HEK293 (cell line): ENCODE data around the gene TP73.
A peak's percentile ranks its signal among the peaks of the same experiment; 100 is the strongest.

Experiments used
- CTCF ChIA-PET: fragments of 350-600 bp; formaldehyde crosslinking; extraction: SDS; loops from one replicate; lab custom pipeline; 2021; ENCODE audit warnings: antibody characterized with exemption; lab: Yijun Ruan, JAX
- POLR2A ChIA-PET: fragments of 300-600 bp; formaldehyde crosslinking; extraction: SDS; loops from one replicate; lab custom pipeline; 2020; ENCODE audit warnings: antibody characterized with exemption, inconsistent platforms; lab: Yijun Ruan, JAX
- H3K27ac ChIP-seq: fragments of 200-500 bp; sonication (Bioruptor generic); 2 replicates; pipeline ENCODE4 v1.5.1; 2014; ENCODE audit warnings: low read depth, low read length, control low read depth, inconsistent platforms; ENCODE audit errors: extremely low read depth
- H3K36me3 ChIP-seq, 2 experiments: fragments of 200-500 bp in 1 of 2; sonication (Bioruptor generic) in 1 of 2; 1 replicate in 1 of 2; 2 replicates in 1 of 2; pipeline ENCODE4 v1.5.1; 2014 to 2017; ENCODE audit warnings: inconsistent platforms in 2 of 2, low read length in 2 of 2; ENCODE audit not compliant: control insufficient read depth in 2 of 2, insufficient read depth in 1 of 2
- H3K4me1 ChIP-seq: fragments of 200-500 bp; sonication (Bioruptor generic); 2 replicates; pipeline ENCODE4 v1.5.1; 2014; ENCODE audit warnings: mild to moderate bottlenecking, low read length, inconsistent platforms; ENCODE audit not compliant: control insufficient read depth, insufficient read depth
- H3K4me3 ChIP-seq: 2 replicates; pipeline ENCODE4 v1.5.1; 2011; ENCODE audit warnings: low read depth, mild to moderate bottlenecking, control low read depth, low read length, moderate library complexity
- H3K9me3 ChIP-seq: fragments of 200-500 bp; sonication (Bioruptor generic); 2 replicates; pipeline ENCODE4 v1.5.1; 2014; ENCODE audit warnings: low read depth, low read length, inconsistent platforms; ENCODE audit not compliant: control insufficient read depth, insufficient read depth
- GLIS2 ChIP-seq: fragments of 450-650 bp; formaldehyde crosslinking; IDR thresholded peaks from 2 replicates; pipeline ENCODE4 v1.5.1; 2016; ENCODE audit warnings: missing biosample characterization, missing genetic modification characterization
- KLF1 ChIP-seq: fragments of 450-650 bp; formaldehyde crosslinking; IDR thresholded peaks from 2 replicates; pipeline ENCODE4 v1.5.1; 2016; ENCODE audit warnings: missing biosample characterization, missing genetic modification characterization
- KLF8 ChIP-seq: fragments of 450-650 bp; formaldehyde crosslinking; IDR thresholded peaks from 2 replicates; pipeline ENCODE4 v1.5.1; 2016; ENCODE audit warnings: missing biosample characterization, missing genetic modification characterization
- PRDM10 ChIP-seq: fragments of 450-650 bp; formaldehyde crosslinking; IDR thresholded peaks from 2 replicates; pipeline ENCODE4 v1.5.1; 2016; ENCODE audit warnings: missing biosample characterization, missing genetic modification characterization
- REST ChIP-seq: fragments of 450-650 bp; formaldehyde crosslinking; IDR thresholded peaks from 2 replicates; pipeline ENCODE4 v1.5.1; 2016; ENCODE audit warnings: missing biosample characterization, missing genetic modification characterization
- SCRT2 ChIP-seq: fragments of 450-650 bp; formaldehyde crosslinking; IDR thresholded peaks from 2 replicates; pipeline ENCODE4 v1.5.1; 2016; ENCODE audit warnings: missing biosample characterization, missing genetic modification characterization
- SP2 ChIP-seq: fragments of 450-650 bp; formaldehyde crosslinking; IDR thresholded peaks from 2 replicates; pipeline ENCODE4 v1.5.1; 2016; ENCODE audit warnings: missing biosample characterization, missing genetic modification characterization
- TRIM28 ChIP-seq: IDR thresholded peaks from 2 replicates; pipeline ENCODE4 v1.6.1; 2011; ENCODE audit warnings: low read length, control low read depth, borderline replicate concordance
- ZFHX2 ChIP-seq: fragments of 450-650 bp; formaldehyde crosslinking; conservative IDR thresholded peaks from 2 replicates; pipeline ENCODE4 v1.5.1; 2016; ENCODE audit warnings: missing biosample characterization, missing genetic modification characterization
- ZNF114 ChIP-seq: fragments of 450-650 bp; formaldehyde crosslinking; IDR thresholded peaks from 2 replicates; pipeline ENCODE4 v1.5.0; 2017; ENCODE audit warnings: missing biosample characterization, missing genetic modification characterization
- ZNF121 ChIP-seq: fragments of 450-650 bp; formaldehyde crosslinking; IDR thresholded peaks from 2 replicates; pipeline ENCODE4 v1.5.1; 2016; ENCODE audit warnings: missing biosample characterization, missing genetic modification characterization
- ZNF280D ChIP-seq: fragments of 450-650 bp; formaldehyde crosslinking; IDR thresholded peaks from 2 replicates; pipeline ENCODE4 v1.5.1; 2016; ENCODE audit warnings: missing biosample characterization, missing genetic modification characterization
- ZNF398 ChIP-seq: fragments of 450-650 bp; formaldehyde crosslinking; IDR thresholded peaks from 2 replicates; pipeline ENCODE4 v1.5.1; 2017; ENCODE audit warnings: missing biosample characterization, missing genetic modification characterization
- ZNF692 ChIP-seq: fragments of 450-650 bp; formaldehyde crosslinking; IDR thresholded peaks from 2 replicates; pipeline ENCODE4 v1.5.1; 2016; ENCODE audit warnings: missing biosample characterization, missing genetic modification characterization

Gene TP73

GRCh38 chr1:3717041-3717714 lies 64.9 kb downstream of the TP73 start (continued):
- TF ChIP-seq ZNF692 (tag by site-specific recombination) (0 out of 2 replicates have a peak, but pooled peaks have one; percentile 38), ZFHX2 (tag by site-specific recombination) (peak; percentile 60), PRDM10 (tag by site-specific recombination) (peak; percentile 97), KLF1 (tag by site-specific recombination) (0 out of 2 replicates have a peak, but pooled peaks have one; percentile 39), ZNF398 (tag by site-specific recombination) (peak; percentile 84), ZNF121 (tag by site-specific recombination) (peak; percentile 60; the same call in 1 of the 2 replicates)

GRCh38 chr1:3717715-3718601 lies 65.6 kb downstream of the TP73 start:
- TF ChIP-seq ZNF280D = no peak
- TF ChIP-seq REST (tag by site-specific recombination) = peak; percentile 93
- TF ChIP-seq KLF8 (tag by site-specific recombination) = peak; percentile 68; the same call in 1 of the 2 replicates
- TF ChIP-seq TRIM28 = 0 out of 2 replicates have a peak, but pooled peaks have one; percentile 3
- peak; percentile 83 for TF ChIP-seq KLF1 (tag by site-specific recombination)
- TF ChIP-seq GLIS2 (tag by site-specific recombination) = 0 out of 2 replicates have a peak, but pooled peaks have one; percentile 32
- TF ChIP-seq SP2 = peak; percentile 31; the same call in 1 of the 2 replicates
- TF ChIP-seq ZNF114 = no peak
- TF ChIP-seq SCRT2 (tag by site-specific recombination) = 0 out of 2 replicates have a peak, but pooled peaks have one; percentile 47
- no peak overlapping the region for H3K27ac ChIP-seq
- ChIA-PET CTCF (interaction anchor here (0.5 kb wide), 1 partner anchor 226 kb away, joined by 3 read pairs; no protein-coding TSS in a partner anchor), POLR2A (no interaction called here)
- H3K9me3 ChIP-seq = no peaks in the 10 kb centered on the region
- H3K4me1 ChIP-seq = no peaks in the 10 kb centered on the region
- H3K36me3 ChIP-seq = peaks cover 0 to 13% of the 10 kb centered on the region in 2 experiments; a peak in 1 of 3 replicates
- no peak overlapping the region for H3K4me3 ChIP-seq
